Karpas-422 (cell line): ENCODE data around the gene USP9X. TPM values are rescaled to one million over a fixed set of nuclear protein-coding genes. Genes with fewer than 3 reads are reported as not detected.

ENCODE experiments used
- DNase-seq: peaks from one replicate; pipeline ENCODE4 v3.0.0-alpha.2; 2015
- H2AFZ ChIP-seq: fragments of 200-600 bp; sonication (generic); 2 replicates; pipeline ENCODE4 v1.6.1; 2014; ENCODE audit warnings: antibody characterized with exemption, low read length, mixed read lengths
- H3K27ac ChIP-seq: fragments of 200-600 bp; sonication (generic); 2 replicates; pipeline ENCODE4 v1.5.1; 2014; ENCODE audit warnings: mild to moderate bottlenecking, low read length, moderate library complexity
- H3K27me3 ChIP-seq: fragments of 200-600 bp; sonication (generic); 2 replicates; pipeline ENCODE4 v1.6.1; 2014; ENCODE audit warnings: low read length, mixed read lengths
- H3K36me3 ChIP-seq: fragments of 200-600 bp; sonication (generic); 2 replicates; pipeline ENCODE4 v1.6.1; 2014; ENCODE audit warnings: low read length, mixed read lengths; ENCODE audit not compliant: insufficient read depth
- H3K4me1 ChIP-seq: fragments of 200-600 bp; sonication (generic); 2 replicates; pipeline ENCODE4 v1.6.1; 2014; ENCODE audit warnings: mild to moderate bottlenecking, low read length, mixed read lengths
- H3K4me2 ChIP-seq: fragments of 200-600 bp; sonication (generic); 2 replicates; pipeline ENCODE4 v1.6.1; 2014; ENCODE audit warnings: low read length, low read depth, mild to moderate bottlenecking; ENCODE audit not compliant: poor library complexity, severe bottlenecking
- H3K4me3 ChIP-seq: fragments of 200-600 bp; sonication (generic); 2 replicates; pipeline ENCODE4 v1.5.1; 2014; ENCODE audit warnings: mild to moderate bottlenecking, antibody characterized with exemption, low read length, mixed read lengths
- H3K79me2 ChIP-seq: fragments of 200-600 bp; sonication (generic); 2 replicates; pipeline ENCODE4 v1.6.1; 2014; ENCODE audit warnings: mild to moderate bottlenecking, low read length, mixed read lengths
- H3K9ac ChIP-seq: fragments of 200-600 bp; sonication (generic); 2 replicates; pipeline ENCODE4 v1.6.0; 2014; ENCODE audit warnings: low read length
- H3K9me2 ChIP-seq: fragments of 200-600 bp; sonication (generic), shearing (Covaris generic); replicated peaks from 2 replicates; pipeline ENCODE4 v1.6.0; 2014; ENCODE audit warnings: mild to moderate bottlenecking, low read length, moderate library complexity; ENCODE audit not compliant: insufficient read depth
- H3K9me3 ChIP-seq: fragments of 300-700, 200-600 bp; sonication (generic); 2 replicates; pipeline ENCODE4 v1.6.1; 2014; ENCODE audit warnings: low read length, mixed read lengths
- H4K20me1 ChIP-seq: fragments of 200-600 bp; sonication (generic); 2 replicates; pipeline ENCODE4 v1.6.1; 2014; ENCODE audit warnings: mild to moderate bottlenecking, antibody characterized with exemption, low read length, low read depth; ENCODE audit not compliant: insufficient read depth
- total RNA-seq: library from RNA; depleted of rRNA; stranded (reverse); fragments of >200 nt; shearing (Covaris generic); gene quantifications from 2 replicates; pipeline ENCODE4 v1.2.3, GENCODE V29; 2014; ENCODE audit warnings: low replicate concordance; rRNA removed

Gene USP9X, protein sequence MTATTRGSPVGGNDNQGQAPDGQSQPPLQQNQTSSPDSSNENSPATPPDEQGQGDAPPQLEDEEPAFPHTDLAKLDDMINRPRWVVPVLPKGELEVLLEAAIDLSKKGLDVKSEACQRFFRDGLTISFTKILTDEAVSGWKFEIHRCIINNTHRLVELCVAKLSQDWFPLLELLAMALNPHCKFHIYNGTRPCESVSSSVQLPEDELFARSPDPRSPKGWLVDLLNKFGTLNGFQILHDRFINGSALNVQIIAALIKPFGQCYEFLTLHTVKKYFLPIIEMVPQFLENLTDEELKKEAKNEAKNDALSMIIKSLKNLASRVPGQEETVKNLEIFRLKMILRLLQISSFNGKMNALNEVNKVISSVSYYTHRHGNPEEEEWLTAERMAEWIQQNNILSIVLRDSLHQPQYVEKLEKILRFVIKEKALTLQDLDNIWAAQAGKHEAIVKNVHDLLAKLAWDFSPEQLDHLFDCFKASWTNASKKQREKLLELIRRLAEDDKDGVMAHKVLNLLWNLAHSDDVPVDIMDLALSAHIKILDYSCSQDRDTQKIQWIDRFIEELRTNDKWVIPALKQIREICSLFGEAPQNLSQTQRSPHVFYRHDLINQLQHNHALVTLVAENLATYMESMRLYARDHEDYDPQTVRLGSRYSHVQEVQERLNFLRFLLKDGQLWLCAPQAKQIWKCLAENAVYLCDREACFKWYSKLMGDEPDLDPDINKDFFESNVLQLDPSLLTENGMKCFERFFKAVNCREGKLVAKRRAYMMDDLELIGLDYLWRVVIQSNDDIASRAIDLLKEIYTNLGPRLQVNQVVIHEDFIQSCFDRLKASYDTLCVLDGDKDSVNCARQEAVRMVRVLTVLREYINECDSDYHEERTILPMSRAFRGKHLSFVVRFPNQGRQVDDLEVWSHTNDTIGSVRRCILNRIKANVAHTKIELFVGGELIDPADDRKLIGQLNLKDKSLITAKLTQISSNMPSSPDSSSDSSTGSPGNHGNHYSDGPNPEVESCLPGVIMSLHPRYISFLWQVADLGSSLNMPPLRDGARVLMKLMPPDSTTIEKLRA (N-terminal part only)
- total RNA-seq, result 68.8 and 160 TPM in 2 replicates

DNA sequence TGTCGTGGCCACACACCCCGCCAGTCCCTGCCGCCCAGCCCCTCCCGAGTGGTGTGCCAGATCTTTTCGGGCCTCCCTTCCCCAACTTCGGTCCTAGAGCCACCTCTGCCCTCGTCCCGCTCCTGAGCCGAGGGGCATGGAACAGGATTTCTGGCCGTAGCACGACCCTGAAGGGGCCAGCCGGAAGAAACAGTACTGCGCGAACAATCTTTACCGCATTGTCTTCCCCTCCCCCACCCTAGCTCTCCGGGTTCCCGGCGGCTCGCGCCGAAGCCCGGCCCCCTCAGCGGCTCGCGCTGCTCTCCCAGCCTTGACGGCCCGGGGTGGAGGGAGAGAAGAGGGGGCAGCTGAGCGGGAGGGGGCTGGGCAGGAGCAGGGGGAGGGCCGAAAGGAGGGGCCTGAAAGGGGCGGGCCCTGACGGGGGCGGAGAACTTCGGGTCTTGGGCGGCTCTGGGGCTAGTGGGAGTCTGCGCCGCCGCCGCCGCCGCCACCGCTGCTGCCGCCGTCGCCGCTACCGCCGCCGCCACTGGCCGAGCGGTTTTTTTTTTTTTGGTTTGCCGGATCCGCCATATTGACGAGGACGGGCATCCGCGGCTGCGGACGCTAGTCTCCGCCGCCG, at the start of gene USP9X:
Gene USP9X (plus strand): TSS at position 553 of the 619 bp plus-strand sequence. CDS start 38,184 bp downstream, outside the sequence.
- Histone ChIP-seq H3K4me2 (peak within 1 kb of the TSS; percentile 83), H3K36me3 (peaks cover 17% of the 10 kb centered on the region; the same call in 1 of the 2 replicates), H3K27ac (peak within 1 kb of the TSS; percentile 92), H3K9me2 (peaks cover 4% of the 10 kb centered on the region; the same call in 1 of the 2 replicates), H3K27me3 (0 out of 2 replicates have a peak, but pooled peaks cover 2% of the 10 kb centered on the region), H3K9me3 (no peaks in the 10 kb centered on the region), H4K20me1 (peaks cover 33% of the 10 kb centered on the region), H2AFZ (peak within 1 kb of the TSS; percentile 86), H3K4me1 (peaks cover 49% of the 10 kb centered on the region), H3K79me2 (peaks cover 47% of the 10 kb centered on the region), H3K4me3 (peak within 1 kb of the TSS; percentile 79), H3K9ac (peak within 1 kb of the TSS; percentile 87)
- DNase-seq, result peak; percentile 96

DNA sequence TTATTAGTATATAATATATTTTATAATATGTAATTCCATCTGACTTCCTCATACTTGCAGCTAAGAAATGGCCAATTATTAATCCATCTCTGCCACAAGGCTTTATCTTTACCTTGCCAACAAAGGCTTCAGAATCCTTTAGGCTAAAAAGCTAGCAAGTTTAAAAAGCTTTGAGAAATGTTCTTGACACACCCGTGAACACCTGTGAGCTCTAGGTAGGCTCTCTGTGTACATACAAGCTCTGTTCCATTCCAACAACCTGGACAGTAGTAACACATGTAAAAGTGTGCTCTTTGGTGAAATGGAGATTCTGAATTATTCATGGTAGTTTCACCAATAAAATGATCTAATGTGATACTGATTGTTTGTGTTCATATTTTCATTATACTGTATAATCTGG, 49.7 kb upstream of the USP9X start:
- Histone ChIP-seq H3K27me3 (no peaks in the 10 kb centered on the region), H3K9ac (no peak overlapping the region), H3K36me3 (no peaks in the 10 kb centered on the region), H3K9me2 (no peaks in the 10 kb centered on the region), H3K4me3 (no peak overlapping the region), H4K20me1 (no peaks in the 10 kb centered on the region), H3K4me1 (no peaks in the 10 kb centered on the region), H3K9me3 (peaks cover 4% of the 10 kb centered on the region; the same call in 1 of the 2 replicates), H3K79me2 (no peaks in the 10 kb centered on the region), H3K27ac (no peak overlapping the region), H3K4me2 (no peak overlapping the region), H2AFZ (no peak overlapping the region)
- DNase-seq, result no peak

DNA sequence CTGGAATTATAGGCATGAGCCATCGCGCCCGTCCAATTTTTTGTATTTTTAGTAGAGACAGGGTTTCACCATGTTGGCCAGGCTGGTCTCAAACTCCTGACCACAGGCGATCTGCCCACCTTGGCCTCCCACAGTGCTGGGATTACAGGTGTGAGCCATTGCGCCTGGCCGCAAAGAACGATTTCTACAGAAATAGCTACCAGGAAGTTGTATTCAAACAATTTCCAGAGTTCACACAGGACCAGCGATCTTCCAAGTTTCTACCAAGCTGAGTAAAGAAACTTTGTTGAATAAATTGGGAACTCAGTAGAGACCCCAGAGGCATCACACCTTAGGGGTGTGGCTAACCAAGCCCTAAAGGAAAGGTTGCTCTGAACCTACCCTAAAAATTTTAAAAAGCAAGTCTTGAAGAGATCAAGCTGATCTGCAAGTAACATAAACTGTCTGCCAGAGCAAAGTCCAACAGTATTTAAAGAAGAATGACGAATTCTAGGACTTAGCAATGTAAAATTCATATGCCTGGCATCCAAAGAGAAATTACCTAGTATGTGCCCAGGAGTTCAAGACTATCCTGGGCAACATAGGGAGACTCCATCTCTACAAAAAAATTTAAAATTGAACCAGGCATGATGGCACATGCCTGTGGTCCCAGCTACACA, 48.4 kb upstream of the USP9X start:
- DNase-seq, result no peak
- no peaks in the 10 kb centered on the region for H3K9me2 ChIP-seq
- no peaks in the 10 kb centered on the region for H4K20me1 ChIP-seq
- no peak overlapping the region for H2AFZ ChIP-seq
- no peaks in the 10 kb centered on the region for H3K4me1 ChIP-seq
- no peaks in the 10 kb centered on the region for H3K36me3 ChIP-seq
- H3K9ac ChIP-seq, result no peak overlapping the region
- no peak overlapping the region for H3K27ac ChIP-seq
- no peak overlapping the region for H3K4me2 ChIP-seq
- H3K4me3 ChIP-seq, result no peak overlapping the region
- H3K9me3 ChIP-seq, result peaks cover 4% of the 10 kb centered on the region; the same call in 1 of the 2 replicates
- no peaks in the 10 kb centered on the region for H3K79me2 ChIP-seq
- H3K27me3 ChIP-seq, result no peaks in the 10 kb centered on the region

DNA sequence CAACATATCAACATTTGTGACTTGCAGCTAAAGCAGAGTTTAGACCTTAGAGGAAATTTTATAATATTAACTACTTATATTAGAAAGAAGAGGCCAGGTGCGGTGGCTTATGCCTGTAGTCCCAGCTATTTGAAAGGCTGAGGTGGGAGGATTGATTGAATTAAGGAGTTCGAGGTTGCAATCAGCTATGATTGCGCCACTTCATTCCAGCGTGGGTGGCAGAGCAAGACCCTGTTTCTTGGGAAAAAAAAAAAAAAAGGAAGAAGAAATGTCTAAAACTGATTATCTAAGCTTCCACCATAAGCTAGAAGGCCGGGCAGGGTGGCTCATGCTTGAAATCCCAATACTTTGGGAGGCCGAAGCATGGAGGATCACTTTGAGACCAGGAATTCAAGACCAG, 42.0 kb upstream of the USP9X start:
- H3K9ac ChIP-seq, result no peak overlapping the region
- H2AFZ ChIP-seq, result no peak overlapping the region
- no peak overlapping the region for H3K4me2 ChIP-seq
- H3K79me2 ChIP-seq, result no peaks in the 10 kb centered on the region
- H3K9me2 ChIP-seq, result no peaks in the 10 kb centered on the region
- no peaks in the 10 kb centered on the region for H3K27me3 ChIP-seq
- no peak overlapping the region for H3K27ac ChIP-seq
- no peak overlapping the region for H3K4me3 ChIP-seq
- no peaks in the 10 kb centered on the region for H3K4me1 ChIP-seq
- no peaks in the 10 kb centered on the region for H3K9me3 ChIP-seq
- no peaks in the 10 kb centered on the region for H3K36me3 ChIP-seq
- DNase-seq, result no peak
- no peaks in the 10 kb centered on the region for H4K20me1 ChIP-seq

DNA sequence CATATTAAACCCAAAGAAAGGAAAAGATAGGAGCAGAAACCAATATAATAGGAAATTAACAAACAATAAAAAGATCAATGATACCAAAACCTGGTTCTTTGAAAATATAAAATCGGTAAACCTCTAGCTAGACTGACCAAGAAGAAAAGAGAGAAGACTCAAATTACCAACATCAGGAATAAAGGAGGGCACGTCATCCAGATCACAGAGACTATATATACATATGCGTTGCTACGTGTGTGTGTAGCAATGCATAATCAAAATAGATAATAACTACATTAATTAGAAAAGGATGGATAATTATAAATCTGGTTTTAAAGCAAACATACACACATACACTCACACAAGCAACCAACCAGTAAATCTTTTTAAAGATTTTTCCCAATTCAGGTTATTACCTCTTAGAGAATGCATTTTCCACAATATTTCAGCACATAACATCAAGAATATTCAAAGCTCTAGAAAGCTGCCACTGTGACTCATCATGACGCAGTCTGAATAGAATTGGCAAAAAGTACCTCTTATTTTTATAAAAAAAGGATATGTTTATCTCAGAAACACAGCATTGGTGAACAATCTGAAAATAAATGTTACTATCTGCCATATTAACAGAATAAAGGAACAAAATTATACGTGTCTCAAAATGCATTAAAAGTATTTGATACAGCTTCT, 41.4 kb upstream of the USP9X start:
- no peaks in the 10 kb centered on the region for H3K9me2 ChIP-seq
- no peaks in the 10 kb centered on the region for H3K4me1 ChIP-seq
- H3K27me3 ChIP-seq, result no peaks in the 10 kb centered on the region
- DNase-seq, result no peak
- H3K27ac ChIP-seq, result no peak overlapping the region
- no peak overlapping the region for H2AFZ ChIP-seq
- H3K4me3 ChIP-seq, result no peak overlapping the region
- no peaks in the 10 kb centered on the region for H3K36me3 ChIP-seq
- no peaks in the 10 kb centered on the region for H4K20me1 ChIP-seq
- no peaks in the 10 kb centered on the region for H3K9me3 ChIP-seq
- H3K4me2 ChIP-seq, result no peak overlapping the region
- no peak overlapping the region for H3K9ac ChIP-seq
- no peaks in the 10 kb centered on the region for H3K79me2 ChIP-seq

DNA sequence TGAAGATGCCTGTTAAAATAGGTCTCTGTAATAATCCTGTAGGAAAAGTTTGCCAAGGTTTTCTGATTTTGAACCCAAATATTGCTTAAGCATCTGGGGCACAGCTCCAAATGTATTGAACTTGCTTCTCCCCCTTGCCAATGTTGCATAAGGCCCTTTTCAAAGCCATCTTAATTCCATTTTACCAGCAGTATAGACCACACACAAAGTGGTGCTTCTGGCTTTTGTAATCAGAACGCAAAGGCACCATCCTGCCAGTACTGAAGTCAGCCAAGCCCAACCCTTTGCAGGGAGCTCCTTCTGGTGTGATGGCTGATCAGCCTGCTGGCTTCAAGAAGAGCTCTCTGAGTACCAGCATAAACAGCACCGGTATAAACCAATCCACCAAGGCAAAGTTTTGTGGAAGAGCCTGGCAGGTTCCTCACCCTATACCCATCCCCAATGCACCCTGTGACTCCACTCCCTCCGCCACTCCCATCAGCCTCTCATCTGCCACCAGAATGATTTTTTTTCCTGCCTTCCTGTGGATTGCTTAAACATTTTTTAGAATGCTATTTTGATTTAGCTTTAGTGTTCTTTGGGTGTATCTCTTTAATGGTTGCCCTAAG, 39.2 kb upstream of the USP9X start:
- no peaks in the 10 kb centered on the region for H3K9me3 ChIP-seq
- H2AFZ ChIP-seq, result no peak overlapping the region
- no peaks in the 10 kb centered on the region for H3K36me3 ChIP-seq
- H3K9ac ChIP-seq, result no peak overlapping the region
- no peaks in the 10 kb centered on the region for H3K79me2 ChIP-seq
- H4K20me1 ChIP-seq, result no peaks in the 10 kb centered on the region
- H3K27me3 ChIP-seq, result no peaks in the 10 kb centered on the region
- no peak for DNase-seq
- no peak overlapping the region for H3K4me3 ChIP-seq
- H3K27ac ChIP-seq, result no peak overlapping the region
- no peaks in the 10 kb centered on the region for H3K4me1 ChIP-seq
- H3K4me2 ChIP-seq, result no peak overlapping the region
- H3K9me2 ChIP-seq, result no peaks in the 10 kb centered on the region
